Left lobe of liver (tissue), 1 donor: ENCODE measurements around the gene KANK2. TPM values are rescaled to one million over a fixed set of nuclear protein-coding genes. Genes with fewer than 3 reads are reported as not detected.

Source experiments
- total RNA-seq: library from RNA; stranded (reverse); gene quantifications from one replicate; pipeline ENCODE4 v1.2.1, GENCODE V29; 2021
- donor health status: DM: no; HTN: yes; CAD: no.

KANK2 gene
- total RNA-seq, 1 donor from 2014 or later, result 61.1 TPM

Other genes with a start within 250 kb of the KANK2 start
- gene SMARCA4, start 236.5 kb downstream of the KANK2 start, total RNA-seq, result 29.6 TPM
- gene LDLR, start 108.1 kb downstream of the KANK2 start, total RNA-seq, result 12.2 TPM
- gene SPC24, start 41.8 kb downstream of the KANK2 start, total RNA-seq, result 0.81 TPM
- gene ANGPTL8, start 42.1 kb upstream of the KANK2 start, total RNA-seq, result 202 TPM
- 30.0 TPM for gene DOCK6, start 65.0 kb upstream of the KANK2 start, total RNA-seq
- gene TSPAN16, start 98.6 kb upstream of the KANK2 start, total RNA-seq, result not detected
- gene RAB3D, start 142.1 kb upstream of the KANK2 start, total RNA-seq, result 3.3 TPM
- gene TMEM205, start 148.7 kb upstream of the KANK2 start, total RNA-seq, result 154 TPM
- 25.6 TPM for gene CCDC159, start 149.0 kb upstream of the KANK2 start, total RNA-seq
- gene PLPPR2, start 157.9 kb upstream of the KANK2 start, total RNA-seq, result 8.8 TPM
- 2.6 TPM for gene SWSAP1, start 177.1 kb upstream of the KANK2 start, total RNA-seq
- gene EPOR, start 186.8 kb upstream of the KANK2 start, total RNA-seq, result 11.9 TPM
- gene RGL3, start 221.8 kb upstream of the KANK2 start, total RNA-seq, result 33.4 TPM
- gene ODAD3, start 237.6 kb upstream of the KANK2 start, total RNA-seq, result 0.70 TPM
- 218 TPM for gene PRKCSH, start 238.1 kb upstream of the KANK2 start, total RNA-seq